AG08395 (cell line): Measurements from ENCODE around the gene ALKBH3.

Experiments
- DNase-seq: peaks from one replicate; pipeline ENCODE4 v3.0.0; 2012; ENCODE audit warnings: mixed read lengths, low spot score

The ALKBH3 gene

GRCh38 chr11:43922744-43923405 is 42.2 kb downstream of the ALKBH3 start:
- no peak for DNase-seq

GRCh38 chr11:43923406-43924111 is 42.9 kb downstream of the ALKBH3 start:
- peak; percentile 59 for DNase-seq

- DNase-seq = no peak
Measured at GRCh38 chr11:43924112-43924855, 43.7 kb downstream of the ALKBH3 start.

GRCh38 chr11:43925063-43925931 is 44.7 kb downstream of the ALKBH3 start:
- DNase-seq = no peak

DNA sequence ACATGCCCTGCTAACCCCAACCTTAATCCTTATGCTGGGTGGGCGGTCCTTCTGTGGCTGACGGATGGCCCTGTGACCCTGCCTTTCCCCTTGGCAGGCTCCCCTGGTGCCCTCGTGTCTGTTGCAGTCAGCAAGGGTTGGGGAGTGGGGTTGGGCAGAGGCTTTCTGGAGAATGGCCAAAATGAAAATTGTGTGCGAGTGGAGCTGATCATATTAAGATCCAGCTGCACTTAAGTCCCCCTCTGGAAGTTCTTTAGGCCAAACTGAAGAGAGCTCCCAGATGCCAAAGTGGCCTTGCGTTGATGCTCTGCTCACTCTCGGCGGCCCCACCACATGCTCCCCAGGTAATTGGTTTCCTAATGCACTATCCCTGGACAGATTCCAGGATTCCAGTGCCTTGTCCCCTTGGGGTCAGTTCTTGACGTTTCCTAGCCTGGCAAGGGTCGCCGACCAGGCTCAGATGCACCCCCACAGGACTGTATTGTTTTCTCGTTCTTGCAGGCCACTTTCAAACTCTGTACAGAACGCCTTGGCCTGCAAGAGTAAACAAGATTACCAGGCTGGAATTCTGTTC is 45.4 kb downstream of the ALKBH3 start:
- DNase-seq = no peak

DNA sequence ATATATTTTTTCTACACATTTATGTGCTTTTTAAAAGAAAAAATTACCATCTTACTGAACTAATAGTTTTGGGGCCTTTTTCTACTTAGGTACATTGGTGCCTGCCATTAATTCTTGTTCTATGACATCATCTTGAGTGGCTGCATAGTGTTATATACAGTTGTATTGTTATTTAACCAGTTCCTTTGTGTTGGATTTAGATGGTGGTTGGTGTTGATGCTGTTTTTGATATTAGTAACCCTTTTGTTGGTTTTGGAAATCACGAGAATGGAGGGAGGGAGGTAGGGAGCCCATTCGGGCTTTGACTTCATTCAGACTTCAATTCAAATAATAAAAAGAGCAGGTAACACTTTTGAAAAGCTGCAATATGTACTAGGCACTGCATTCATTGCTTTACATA is 46.4 kb downstream of the ALKBH3 start:
- no peak for DNase-seq

- no peak for DNase-seq
Measured at GRCh38 chr11:43927925-43928707, 47.5 kb downstream of the ALKBH3 start.

DNA sequence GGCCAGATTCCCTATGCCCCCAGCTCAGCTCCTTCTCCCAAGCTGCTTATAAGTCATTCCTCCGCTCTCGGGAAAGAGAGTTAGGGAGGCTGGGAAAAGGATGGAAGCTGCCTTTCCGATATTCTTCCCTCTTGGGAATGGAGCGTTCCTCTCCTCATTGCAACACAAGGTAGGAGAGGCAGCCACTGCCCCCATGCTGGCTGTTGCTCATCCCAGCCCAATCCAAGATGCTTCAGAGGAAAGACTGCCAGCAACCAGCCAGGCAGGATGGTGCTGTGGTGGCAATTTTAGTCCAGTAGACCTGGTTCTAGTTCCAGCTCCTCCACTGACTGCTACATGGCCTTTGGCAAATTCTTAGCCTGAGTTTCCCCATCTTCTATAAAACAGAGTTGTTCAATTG is 48.1 kb downstream of the ALKBH3 start:
- no peak for DNase-seq

GRCh38 chr11:43930868-43931716 is 50.5 kb downstream of the ALKBH3 start:
- no peak for DNase-seq

DNA sequence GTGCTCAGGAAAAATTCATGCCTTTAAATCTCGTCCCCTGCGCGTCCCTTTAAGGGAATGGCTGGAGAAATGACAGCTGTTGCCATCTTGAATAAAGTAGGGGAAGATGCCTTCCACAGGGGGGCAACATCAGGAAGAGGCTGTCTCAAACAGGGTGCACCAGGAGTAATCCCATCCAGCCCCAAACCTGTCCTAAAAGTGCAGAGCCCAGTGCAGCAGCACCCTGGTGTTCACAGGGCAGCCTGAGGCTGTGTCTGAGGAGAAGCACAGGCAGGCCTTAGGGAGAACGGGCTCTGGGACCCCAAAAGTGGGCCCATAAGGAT is 51.0 kb downstream of the ALKBH3 start:
- DNase-seq = peak; percentile 21

DNA sequence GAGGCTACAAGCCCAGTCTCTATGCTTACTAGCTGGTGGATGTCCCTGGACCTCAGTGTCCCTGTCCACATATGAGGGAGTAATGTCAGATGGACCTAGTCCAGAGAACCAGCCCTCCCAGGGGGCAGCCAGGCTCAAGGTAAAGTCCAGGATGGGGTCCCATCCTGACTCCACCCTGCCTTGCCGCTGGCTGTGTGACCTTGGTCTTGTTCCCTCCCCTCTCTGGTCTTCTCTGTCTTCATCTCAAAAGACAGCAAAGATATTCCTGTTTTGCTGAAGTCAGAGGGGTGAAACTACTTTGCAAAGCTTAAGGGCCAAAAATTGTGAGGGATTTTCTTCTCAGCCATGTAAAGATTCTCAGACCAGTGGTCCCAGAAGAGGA is 52.6 kb downstream of the ALKBH3 start:
- DNase-seq = no peak

DNA sequence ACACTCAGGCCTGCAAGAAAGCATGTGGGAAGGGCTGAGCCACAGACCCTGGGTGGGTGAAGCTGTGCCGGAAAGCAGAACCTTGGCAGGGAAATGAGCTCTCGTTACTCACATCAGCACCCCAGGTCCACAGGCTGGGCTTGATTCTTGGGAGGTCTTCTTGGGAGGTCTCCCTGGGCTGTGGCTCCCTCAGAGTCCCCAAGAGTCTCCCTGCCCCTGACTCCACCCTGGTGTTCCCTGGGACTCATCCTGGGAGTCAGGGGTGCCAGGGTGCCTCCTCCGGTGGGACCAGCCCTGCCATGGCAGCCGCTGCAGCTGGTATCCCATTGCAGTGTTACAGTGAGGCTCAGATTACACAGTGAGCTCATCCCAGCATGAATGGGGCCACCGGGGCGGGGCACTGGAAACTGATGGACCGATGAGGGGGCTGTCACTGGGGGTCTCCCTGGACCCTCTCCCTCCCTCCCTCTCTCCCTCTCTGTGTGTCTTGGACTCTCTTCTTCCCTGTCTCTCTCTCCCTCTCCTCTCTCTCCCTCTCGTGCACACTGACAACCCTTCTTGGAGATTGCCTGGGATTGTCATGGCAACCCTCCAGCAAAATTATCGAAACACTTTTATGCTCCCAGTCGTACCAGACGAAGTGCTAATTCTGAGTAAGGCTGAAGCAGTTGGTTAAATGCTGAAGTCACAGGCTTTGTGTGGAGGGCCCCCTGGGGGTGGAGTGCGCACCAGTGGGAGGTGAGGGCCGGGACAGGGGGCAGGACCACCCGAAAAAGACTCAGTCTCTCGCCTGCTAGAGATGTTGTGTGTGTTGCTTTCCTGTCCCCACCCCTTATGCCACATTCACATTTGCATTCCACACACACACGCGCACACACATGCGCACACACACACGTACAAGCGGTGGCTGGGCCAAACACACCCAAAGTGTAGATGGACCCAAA is 53.2 kb downstream of the ALKBH3 start:
- DNase-seq = peak; percentile 38

DNA sequence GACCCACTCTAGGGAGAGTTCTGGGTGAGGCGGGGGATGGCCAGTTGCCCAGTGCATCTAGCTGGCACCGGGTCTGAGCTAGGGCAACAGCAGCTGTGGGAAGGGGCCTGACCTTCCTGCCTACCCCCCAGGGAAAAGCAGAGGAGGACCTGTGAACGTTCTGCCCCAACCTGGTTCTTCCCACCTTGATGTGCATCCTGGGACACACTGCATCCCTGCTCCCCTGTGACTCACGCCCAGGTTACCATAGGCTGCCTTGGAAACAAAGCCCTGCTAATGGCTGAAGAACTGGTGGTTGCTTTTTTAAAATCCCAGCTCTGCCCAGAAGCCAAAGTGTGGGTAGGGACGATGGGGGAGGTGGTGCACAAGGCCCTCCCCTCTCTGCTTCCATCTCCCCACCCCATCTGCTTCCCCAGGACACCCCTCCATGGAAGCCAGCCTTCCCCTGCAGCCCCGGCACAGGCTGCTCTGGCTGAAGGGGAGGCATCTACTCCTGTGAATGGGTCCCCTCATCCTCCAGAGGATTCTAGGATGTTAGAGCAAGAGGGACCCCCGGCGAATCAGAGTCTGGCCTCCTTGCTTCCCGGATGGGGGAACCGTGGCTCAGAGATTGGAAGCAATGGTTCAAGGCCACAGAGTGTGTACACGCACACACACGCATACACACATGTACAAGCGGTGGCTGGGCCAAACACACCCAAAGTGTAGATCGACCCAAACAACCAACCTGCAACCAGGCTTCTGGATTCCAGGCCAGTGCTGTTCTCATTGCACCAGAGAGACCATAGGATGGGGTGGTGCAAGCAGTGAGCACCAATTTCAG is 54.2 kb downstream of the ALKBH3 start:
- DNase-seq = no peak

DNA sequence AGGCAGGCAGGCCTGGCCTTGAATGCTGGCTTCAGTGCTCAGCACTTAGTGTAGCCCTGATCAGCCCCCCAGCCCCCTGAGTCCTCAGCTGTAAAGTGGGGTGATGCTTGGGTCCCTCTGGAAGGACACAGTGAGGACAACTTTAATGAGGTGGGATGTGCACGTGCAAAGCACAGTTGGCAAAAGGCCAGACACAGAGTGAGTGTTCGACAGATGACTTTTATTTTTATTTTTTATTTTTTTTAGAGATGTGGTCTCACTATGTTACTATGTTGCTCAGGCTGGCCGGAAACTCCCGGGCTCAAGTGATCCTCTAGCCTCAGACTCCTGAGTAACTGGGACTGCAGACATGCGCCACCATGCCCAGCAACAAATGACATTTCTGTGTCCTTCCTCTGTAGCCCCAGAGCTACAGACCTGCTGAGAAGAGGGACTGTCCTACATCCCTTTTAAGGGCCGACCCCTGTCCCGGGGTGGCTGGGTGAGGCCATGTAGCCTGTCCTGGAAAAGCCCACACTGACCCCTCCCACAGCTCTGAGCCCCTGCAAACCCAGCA is 54.9 kb downstream of the ALKBH3 start:
- no peak for DNase-seq

- no peak for DNase-seq
Measured at GRCh38 chr11:43936076-43936475, 55.4 kb downstream of the ALKBH3 start.

DNA sequence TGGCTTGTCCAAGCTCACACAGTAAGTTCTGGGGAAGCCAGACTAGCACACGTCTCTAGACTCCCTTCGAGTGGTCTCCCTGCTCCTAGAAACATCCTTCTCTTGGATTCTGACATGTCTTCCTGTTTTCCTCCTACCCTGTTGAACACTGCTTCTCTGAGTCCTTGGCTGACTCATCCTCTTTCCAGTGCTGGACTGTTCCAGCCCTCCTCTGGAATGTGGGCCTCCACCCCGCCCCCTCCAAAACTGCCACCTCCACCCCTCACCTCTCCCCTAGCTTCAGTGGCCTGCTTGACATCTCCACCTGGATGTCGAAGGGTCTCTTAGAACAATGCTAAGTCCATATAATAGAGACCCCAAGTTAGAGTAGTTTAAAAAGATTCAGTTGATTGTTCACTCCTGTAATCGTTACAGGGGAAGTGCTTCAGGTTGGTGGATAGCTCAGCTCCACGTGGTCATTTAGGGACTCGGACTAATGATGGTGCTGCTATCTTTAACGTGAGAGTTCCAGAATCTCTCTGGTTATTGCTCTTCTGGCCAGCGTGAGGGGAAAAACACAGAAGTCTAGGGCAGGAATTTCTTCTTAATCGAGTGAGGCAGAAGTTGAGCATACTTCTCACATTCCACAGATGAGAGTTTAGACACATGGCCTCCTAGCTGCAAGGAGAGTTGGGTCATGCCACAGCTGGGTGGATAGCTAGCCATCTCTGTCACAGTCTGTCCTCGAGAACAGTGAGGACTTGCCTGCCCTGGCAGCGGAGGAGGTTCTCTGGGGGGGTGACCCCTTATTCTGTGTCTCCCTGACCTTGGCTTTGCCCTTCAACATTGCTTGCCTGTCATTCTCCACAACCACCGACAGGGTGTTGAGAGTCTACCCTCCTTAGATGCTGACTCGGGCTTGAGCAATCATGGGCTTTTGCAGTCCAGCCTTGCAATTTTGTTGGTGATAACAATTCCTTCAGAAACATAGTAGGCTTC is 57.1 kb downstream of the ALKBH3 start:
- DNase-seq = peak; percentile 89
